OCI-LY3 (cell line): Measurements from ENCODE around the gene ERBB4.

ENCODE experiments used
- H2AFZ ChIP-seq: fragments of 200-600, 300-600 bp; shearing (Covaris generic); 2 replicates; pipeline ENCODE4 v1.6.0; 2014; ENCODE audit warnings: antibody characterized with exemption, low read depth, low read length
- H3K27ac ChIP-seq: fragments of 200-600, 300-600 bp; sonication (generic); 2 replicates; pipeline ENCODE4 v1.5.1; 2014; ENCODE audit warnings: mild to moderate bottlenecking, low read length, moderate library complexity, mixed read lengths
- H3K27me3 ChIP-seq: fragments of 200-600, 300-600 bp; sonication (generic); 2 replicates; pipeline ENCODE4 v1.6.1; 2014; ENCODE audit warnings: low read depth, low read length, mixed read lengths
- H3K36me3 ChIP-seq: fragments of 200-600, 300-600 bp; sonication (generic); replicated peaks from 2 replicates; pipeline ENCODE3; 2014; ENCODE audit warnings: low read depth, low read length, mixed read lengths
- H3K4me1 ChIP-seq: fragments of 300-600, 200-600 bp; sonication (generic); 2 replicates; pipeline ENCODE4 v1.6.1; 2014; ENCODE audit warnings: low read length, mixed read lengths
- H3K4me2 ChIP-seq: fragments of 200-600, 300-600 bp; sonication (generic); 2 replicates; pipeline ENCODE4 v1.6.1; 2014; ENCODE audit warnings: low read length, mixed read lengths
- H3K4me3 ChIP-seq: fragments of 300-600, 200-600 bp; sonication (generic); 2 replicates; pipeline ENCODE4 v1.5.1; 2014; ENCODE audit warnings: antibody characterized with exemption, mild to moderate bottlenecking, low read length, moderate library complexity
- H3K79me2 ChIP-seq: fragments of 300-600, 200-600 bp; shearing (Covaris generic); 2 replicates; pipeline ENCODE4 v1.6.1; 2014; ENCODE audit warnings: mild to moderate bottlenecking, low read length, mixed read lengths
- H3K9ac ChIP-seq: fragments of 300-600, 200-600 bp; shearing (Covaris generic); 2 replicates; pipeline ENCODE4 v1.6.0; 2014; ENCODE audit warnings: mild to moderate bottlenecking, low read length, moderate library complexity
- H3K9me3 ChIP-seq: fragments of 200-600, 300-600 bp; shearing (Covaris generic); 2 replicates; pipeline ENCODE4 v1.6.1; 2014; ENCODE audit warnings: low read length, mixed read lengths; ENCODE audit not compliant: insufficient read depth
- H4K20me1 ChIP-seq: fragments of 200-600, 300-600 bp; sonication (generic); 2 replicates; pipeline ENCODE4 v1.6.1; 2016; ENCODE audit warnings: low read length, mixed read lengths; ENCODE audit not compliant: insufficient read depth
- EZH2phosphoT487 ChIP-seq: fragments of 200-600 bp; shearing (Covaris generic); IDR thresholded peaks from 2 replicates; pipeline ENCODE4 v1.6.1; 2018; ENCODE audit warnings: antibody characterized with exemption, mixed run types, low read depth
- TF ChIP-seq, protein P1 (sequence below): fragments of 200-600, 300-600 bp; sonication (generic); IDR thresholded peaks from 2 replicates; pipeline ENCODE4 v1.5.1; 2014; ENCODE audit warnings: antibody characterized with exemption, low read length, low read depth

The ERBB4 gene

DNA sequence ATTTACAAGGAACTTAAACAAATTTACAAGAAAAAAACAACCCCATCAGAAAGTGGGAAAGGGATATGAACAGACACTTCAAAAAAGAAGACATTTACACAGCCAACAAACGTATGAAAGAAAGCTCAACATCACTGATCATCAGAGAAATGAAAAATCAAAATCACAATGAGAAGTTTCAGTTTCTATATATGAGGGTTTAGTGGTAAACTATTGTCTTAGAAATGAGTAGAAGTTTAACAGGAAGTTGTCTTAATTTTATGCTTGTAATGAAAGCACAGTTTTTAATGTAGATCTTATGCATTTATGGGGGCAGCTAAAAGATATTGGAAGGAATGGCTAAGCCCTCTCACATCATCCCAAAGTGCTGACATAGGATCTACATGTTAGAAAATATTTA lies 325.4 kb downstream of the ERBB4 start:
- H3K4me3 ChIP-seq, result no peak overlapping the region
- no peaks in the 10 kb centered on the region for H3K27me3 ChIP-seq
- H2AFZ ChIP-seq, result 0 out of 2 replicates have a peak overlapping the region, but pooled peaks have one; percentile 28
- peaks cover 24% of the 10 kb centered on the region for H3K4me1 ChIP-seq
- no peaks in the 10 kb centered on the region for H3K36me3 ChIP-seq
- H4K20me1 ChIP-seq, result no peaks in the 10 kb centered on the region
- peak overlapping the region; percentile 38 for H3K4me2 ChIP-seq
- no peaks in the 10 kb centered on the region for H3K79me2 ChIP-seq
- TF ChIP-seq EZH2phosphoT487, result no peak
- TF ChIP-seq, protein P1, sequence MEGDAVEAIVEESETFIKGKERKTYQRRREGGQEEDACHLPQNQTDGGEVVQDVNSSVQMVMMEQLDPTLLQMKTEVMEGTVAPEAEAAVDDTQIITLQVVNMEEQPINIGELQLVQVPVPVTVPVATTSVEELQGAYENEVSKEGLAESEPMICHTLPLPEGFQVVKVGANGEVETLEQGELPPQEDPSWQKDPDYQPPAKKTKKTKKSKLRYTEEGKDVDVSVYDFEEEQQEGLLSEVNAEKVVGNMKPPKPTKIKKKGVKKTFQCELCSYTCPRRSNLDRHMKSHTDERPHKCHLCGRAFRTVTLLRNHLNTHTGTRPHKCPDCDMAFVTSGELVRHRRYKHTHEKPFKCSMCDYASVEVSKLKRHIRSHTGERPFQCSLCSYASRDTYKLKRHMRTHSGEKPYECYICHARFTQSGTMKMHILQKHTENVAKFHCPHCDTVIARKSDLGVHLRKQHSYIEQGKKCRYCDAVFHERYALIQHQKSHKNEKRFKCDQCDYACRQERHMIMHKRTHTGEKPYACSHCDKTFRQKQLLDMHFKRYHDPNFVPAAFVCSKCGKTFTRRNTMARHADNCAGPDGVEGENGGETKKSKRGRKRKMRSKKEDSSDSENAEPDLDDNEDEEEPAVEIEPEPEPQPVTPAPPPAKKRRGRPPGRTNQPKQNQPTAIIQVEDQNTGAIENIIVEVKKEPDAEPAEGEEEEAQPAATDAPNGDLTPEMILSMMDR, result no peak
- no peaks in the 10 kb centered on the region for H3K9me3 ChIP-seq
- no peak overlapping the region for H3K9ac ChIP-seq
- H3K27ac ChIP-seq, result no peak overlapping the region

DNA sequence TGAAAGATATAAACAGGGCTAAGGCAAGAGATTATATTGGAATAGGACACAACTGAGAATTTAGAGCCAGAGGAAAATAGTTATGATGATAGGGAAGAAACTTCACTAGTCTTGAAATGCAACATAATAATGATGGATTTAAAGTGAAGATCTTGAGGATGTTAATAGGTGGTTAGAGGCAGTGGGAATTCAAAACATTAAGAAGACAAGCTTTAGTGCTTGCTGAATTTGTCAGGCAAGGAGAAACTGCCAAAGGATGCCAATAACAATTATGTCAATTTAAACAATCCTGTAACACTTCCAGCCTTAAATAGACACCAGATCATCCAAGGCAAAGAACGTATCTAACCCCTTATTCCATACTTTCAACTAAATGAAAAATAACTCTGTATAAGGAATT lies 330.1 kb downstream of the ERBB4 start:
- TF ChIP-seq, protein P1, result no peak
- TF ChIP-seq EZH2phosphoT487, result no peak
- H3K4me3 ChIP-seq, result no peak overlapping the region
- H3K27me3 ChIP-seq, result no peaks in the 10 kb centered on the region
- no peaks in the 10 kb centered on the region for H3K79me2 ChIP-seq
- H3K36me3 ChIP-seq, result no peaks in the 10 kb centered on the region
- no peaks in the 10 kb centered on the region for H4K20me1 ChIP-seq
- no peak overlapping the region for H3K27ac ChIP-seq
- no peaks in the 10 kb centered on the region for H3K9me3 ChIP-seq
- H3K9ac ChIP-seq, result no peak overlapping the region
- peaks cover 22% of the 10 kb centered on the region for H3K4me1 ChIP-seq
- no peak overlapping the region for H3K4me2 ChIP-seq
- H2AFZ ChIP-seq, result no peak overlapping the region

DNA sequence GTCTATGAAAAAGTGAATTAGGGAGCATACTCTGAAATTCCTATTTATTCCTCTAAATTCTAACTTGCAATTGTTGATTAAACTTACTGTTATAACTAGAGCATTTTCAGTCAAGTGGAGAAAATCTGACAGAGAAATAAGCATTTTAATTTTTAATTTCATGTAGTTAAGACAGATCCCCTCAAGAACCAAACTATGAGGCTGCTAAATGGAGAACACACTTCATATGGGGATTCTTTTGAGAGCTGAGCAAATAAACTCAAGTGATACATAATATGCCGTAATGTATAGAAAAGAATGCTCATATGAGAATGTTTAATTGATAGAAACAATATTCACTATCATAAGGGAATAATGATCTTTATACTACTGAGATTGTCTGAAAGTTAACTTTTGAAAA lies 340.8 kb downstream of the ERBB4 start:
- Histone ChIP-seq H3K79me2 (no peaks in the 10 kb centered on the region), H3K4me1 (no peaks in the 10 kb centered on the region), H3K27ac (no peak overlapping the region), H3K4me3 (no peak overlapping the region), H3K27me3 (no peaks in the 10 kb centered on the region), H4K20me1 (no peaks in the 10 kb centered on the region), H3K9me3 (no peaks in the 10 kb centered on the region), H3K4me2 (no peak overlapping the region), H2AFZ (no peak overlapping the region), H3K36me3 (no peaks in the 10 kb centered on the region), H3K9ac (no peak overlapping the region)
- TF ChIP-seq, protein P1, result no peak
- no peak for TF ChIP-seq EZH2phosphoT487

DNA sequence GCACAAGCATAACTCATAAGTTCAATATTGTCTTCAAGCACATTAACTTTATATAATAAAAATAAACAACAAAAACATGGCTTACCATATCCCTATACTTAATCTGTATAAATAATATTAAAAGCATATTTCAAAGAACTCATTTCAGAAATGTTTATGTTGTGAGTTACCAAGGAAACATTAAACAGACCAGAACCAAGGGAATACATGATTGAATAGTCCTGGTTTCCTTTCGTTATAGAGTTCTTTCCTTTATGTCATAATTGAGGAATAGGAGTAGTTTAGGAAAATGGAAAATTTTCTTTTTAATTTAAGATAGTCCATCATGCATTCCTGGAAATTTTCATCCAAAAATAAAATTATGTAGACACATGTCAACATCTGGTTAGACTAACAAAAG lies 343.0 kb downstream of the ERBB4 start:
- Histone ChIP-seq H3K79me2 (no peaks in the 10 kb centered on the region), H4K20me1 (no peaks in the 10 kb centered on the region), H2AFZ (no peak overlapping the region), H3K4me1 (no peaks in the 10 kb centered on the region), H3K36me3 (no peaks in the 10 kb centered on the region), H3K27ac (no peak overlapping the region), H3K9ac (no peak overlapping the region), H3K4me3 (no peak overlapping the region), H3K4me2 (no peak overlapping the region), H3K9me3 (no peaks in the 10 kb centered on the region), H3K27me3 (no peaks in the 10 kb centered on the region)
- TF ChIP-seq, protein P1, result no peak
- TF ChIP-seq EZH2phosphoT487, result no peak
